Measurements from ENCODE around the gene SMG9. TPM values are rescaled to one million over a fixed set of nuclear protein-coding genes. Genes with fewer than 3 reads are reported as not detected.

Gene SMG9
- total RNA-seq, 2 experiments from 2014 or later, result 34.7 to 38.2 TPM

DNA sequence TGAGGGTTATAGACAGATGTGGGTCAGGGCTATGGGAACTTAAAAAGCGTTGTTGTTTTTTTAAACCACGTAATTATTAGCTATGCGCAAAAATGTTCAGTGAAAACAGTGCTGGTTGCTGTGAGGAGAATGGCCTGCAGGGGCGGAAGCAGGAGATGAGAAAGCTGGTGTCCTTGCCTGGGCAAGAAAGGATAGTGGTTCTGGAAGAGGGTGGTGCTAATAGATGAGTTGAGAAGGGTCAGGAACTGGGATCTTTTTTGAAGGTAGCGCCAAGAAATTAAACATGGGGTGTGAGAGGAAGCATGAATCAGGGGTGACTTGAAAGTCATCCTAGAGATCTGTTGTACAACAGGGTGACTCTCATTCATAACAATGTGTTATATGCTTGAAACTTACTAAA, 4.8 kb upstream of the SMG9 start:
- Mint-ChIP-seq H3K4me1 (ENCODE audit: low read depth) (peaks cover 17% of the 10 kb centered on the region), H3K4me3 (no peak overlapping the region), H3K27ac (no peak overlapping the region), H3K9me3 (no peaks in the 10 kb centered on the region), H3K27me3 (no peaks in the 10 kb centered on the region), H3K36me3 (ENCODE audit: low read depth) (peaks cover 9% of the 10 kb centered on the region)
- ChIA-PET POLR2A (no interaction called here), CTCF (interaction anchor here (0.8 to 2.6 kb wide), 2 partner anchors 14 to 33 kb away, joined by 3 to 9 read pairs; no protein-coding TSS in a partner anchor)
- TF ChIP-seq, protein P1, sequence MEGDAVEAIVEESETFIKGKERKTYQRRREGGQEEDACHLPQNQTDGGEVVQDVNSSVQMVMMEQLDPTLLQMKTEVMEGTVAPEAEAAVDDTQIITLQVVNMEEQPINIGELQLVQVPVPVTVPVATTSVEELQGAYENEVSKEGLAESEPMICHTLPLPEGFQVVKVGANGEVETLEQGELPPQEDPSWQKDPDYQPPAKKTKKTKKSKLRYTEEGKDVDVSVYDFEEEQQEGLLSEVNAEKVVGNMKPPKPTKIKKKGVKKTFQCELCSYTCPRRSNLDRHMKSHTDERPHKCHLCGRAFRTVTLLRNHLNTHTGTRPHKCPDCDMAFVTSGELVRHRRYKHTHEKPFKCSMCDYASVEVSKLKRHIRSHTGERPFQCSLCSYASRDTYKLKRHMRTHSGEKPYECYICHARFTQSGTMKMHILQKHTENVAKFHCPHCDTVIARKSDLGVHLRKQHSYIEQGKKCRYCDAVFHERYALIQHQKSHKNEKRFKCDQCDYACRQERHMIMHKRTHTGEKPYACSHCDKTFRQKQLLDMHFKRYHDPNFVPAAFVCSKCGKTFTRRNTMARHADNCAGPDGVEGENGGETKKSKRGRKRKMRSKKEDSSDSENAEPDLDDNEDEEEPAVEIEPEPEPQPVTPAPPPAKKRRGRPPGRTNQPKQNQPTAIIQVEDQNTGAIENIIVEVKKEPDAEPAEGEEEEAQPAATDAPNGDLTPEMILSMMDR (IDR thresholded peaks at IDR 0.05), result no peak
- H3K27ac ChIP-seq (ENCODE audit: low read depth in 1 of 2, low read length in 2 of 2), result no peak overlapping the region
- H3K4me3 ChIP-seq (ENCODE audit: low read length), result no peak overlapping the region
- H3K9me3 ChIP-seq (ENCODE audit: control insufficient read depth in 1 of 2, insufficient read depth in 1 of 2, low read length in 2 of 2), result no peaks in the 10 kb centered on the region
- ATAC-seq (ENCODE audit: poor library complexity), result no peak
- H3K36me3 ChIP-seq (ENCODE audit: insufficient read depth, low read length), result no peaks in the 10 kb centered on the region
- peaks cover 32% of the 10 kb centered on the region for H3K4me1 ChIP-seq (ENCODE audit: insufficient read depth, low read length)
- H3K27me3 ChIP-seq (ENCODE audit: control insufficient read depth in 1 of 2, insufficient read depth in 2 of 2, low read length in 2 of 2), result no peaks in the 10 kb centered on the region
- intact Hi-C loops (cut with DNase I, micrococcal nuclease), result loop anchor here in 1 of 2 experiments (10.0 kb wide), 2 partner anchors 225 to 295 kb away; partner anchors contain the start of genes LYPD3 and ZNF575
- DNase-seq, result no peak

DNA sequence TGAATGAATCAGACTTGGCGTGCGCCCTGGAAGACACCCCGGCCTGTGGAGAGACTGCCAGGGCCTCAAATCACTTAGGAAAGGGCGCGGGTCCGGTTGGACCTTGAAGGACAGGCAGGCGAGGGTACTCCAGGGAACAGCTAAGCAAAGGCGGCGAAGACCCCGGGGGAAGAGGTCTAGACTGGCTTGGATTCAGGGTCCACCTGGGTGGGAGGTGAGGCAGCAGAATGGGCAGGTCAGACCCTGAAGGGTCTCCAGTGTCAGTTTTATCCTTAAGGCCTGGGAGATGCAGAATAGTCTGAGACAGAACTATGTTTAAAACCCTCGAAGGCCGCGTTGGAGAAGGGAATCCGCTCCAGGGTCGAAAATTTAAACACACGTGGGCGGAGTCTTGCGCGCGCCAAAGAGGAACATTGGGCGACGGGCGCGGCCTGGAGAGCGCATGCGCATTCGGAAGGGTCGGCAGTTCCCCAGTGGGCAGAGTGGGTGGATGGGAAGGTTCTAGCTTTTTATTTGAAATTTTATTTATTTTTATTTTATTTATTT, 567 bp upstream of the SMG9 start:
- peak overlapping the region; percentile 95 for H3K27ac Mint-ChIP-seq
- H3K36me3 Mint-ChIP-seq (ENCODE audit: low read depth), result peaks cover 35% of the 10 kb centered on the region
- H3K27me3 Mint-ChIP-seq, result no peaks in the 10 kb centered on the region
- Histone ChIP-seq H3K9me3 (ENCODE audit: control insufficient read depth in 1 of 2, insufficient read depth in 1 of 2, low read length in 2 of 2) (no peaks in the 10 kb centered on the region), H3K4me1 (ENCODE audit: insufficient read depth, low read length) (peaks cover 42% of the 10 kb centered on the region), H3K4me3 (ENCODE audit: low read length) (peak overlapping the region; percentile 95), H3K27ac (ENCODE audit: low read depth in 1 of 2, low read length in 2 of 2) (peak overlapping the region; percentile 97 to 99), H3K36me3 (ENCODE audit: insufficient read depth, low read length) (peaks cover 14% of the 10 kb centered on the region), H3K27me3 (ENCODE audit: control insufficient read depth in 1 of 2, insufficient read depth in 2 of 2, low read length in 2 of 2) (no peaks in the 10 kb centered on the region)
- ATAC-seq (ENCODE audit: poor library complexity) (no peak), DNase-seq (peak; percentile 55 to 89 (median 69))
- H3K4me1 Mint-ChIP-seq (ENCODE audit: low read depth), result peaks cover 43% of the 10 kb centered on the region
- ChIA-PET CTCF (interaction anchor here (1.9 to 3.4 kb wide), 2 partner anchors 10 to 11 kb away, joined by 9 to 22 read pairs; no protein-coding TSS in a partner anchor), POLR2A (interaction anchor here (0.8 to 4.9 kb wide), 14 partner anchors 8 to 457 kb away, joined by 3 to 47 read pairs (median 5); partner anchors contain the start of genes IRGQ, KCNN4, ZNF227 and ZNF283)
- H3K9me3 Mint-ChIP-seq, result no peaks in the 10 kb centered on the region
- TF ChIP-seq, protein P1 (IDR thresholded peaks at IDR 0.05), result no peak
- intact Hi-C loops (cut with DNase I, micrococcal nuclease), result loop anchor here (1.0 to 10.0 kb wide), 3 partner anchors 11 to 291 kb away; partner anchors contain the start of genes LYPD3 (in 1 of the 2) and ZNF575 (in 1 of the 2)
- peak overlapping the region; percentile 98 for H3K4me3 Mint-ChIP-seq

DNA sequence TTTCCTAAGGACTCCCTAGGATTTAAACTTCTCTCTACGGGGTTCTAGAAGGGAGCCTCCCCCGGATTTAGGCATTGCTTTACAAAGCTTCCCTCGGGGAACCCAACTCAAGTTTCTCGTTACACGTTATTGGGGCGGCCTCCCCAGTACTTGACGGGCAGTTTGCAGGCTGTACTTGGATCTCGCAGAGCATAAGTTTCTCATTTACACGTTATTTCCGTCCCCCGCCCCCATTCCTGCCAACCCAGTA, 584 bp downstream of the SMG9 start:
- ChIA-PET CTCF (interaction anchor here (0.8 to 3.4 kb wide), 5 partner anchors 9 to 86 kb away, joined by 3 to 22 read pairs (median 4); no protein-coding TSS in a partner anchor), POLR2A (interaction anchor here (0.6 to 4.9 kb wide), 15 partner anchors 9 to 458 kb away, joined by 3 to 47 read pairs (median 5); partner anchors contain the start of genes IRGQ, KCNN4, ZNF227 and ZNF283)
- peak overlapping the region; percentile 95 for H3K4me3 ChIP-seq (ENCODE audit: low read length)
- peak overlapping the region; percentile 97 to 99 for H3K27ac ChIP-seq (ENCODE audit: low read depth in 1 of 2, low read length in 2 of 2)
- TF ChIP-seq, protein P1 (IDR thresholded peaks at IDR 0.05), result no peak
- H3K27me3 Mint-ChIP-seq, result no peaks in the 10 kb centered on the region
- H3K36me3 Mint-ChIP-seq (ENCODE audit: low read depth), result peaks cover 46% of the 10 kb centered on the region
- no peaks in the 10 kb centered on the region for H3K9me3 ChIP-seq (ENCODE audit: control insufficient read depth in 1 of 2, insufficient read depth in 1 of 2, low read length in 2 of 2)
- no peaks in the 10 kb centered on the region for H3K27me3 ChIP-seq (ENCODE audit: control insufficient read depth in 1 of 2, insufficient read depth in 2 of 2, low read length in 2 of 2)
- DNase-seq (no peak), ATAC-seq (ENCODE audit: poor library complexity) (no peak)
- H3K4me3 Mint-ChIP-seq, result peak overlapping the region; percentile 98
- H3K4me1 Mint-ChIP-seq (ENCODE audit: low read depth), result peaks cover 43% of the 10 kb centered on the region
- intact Hi-C loops (cut with DNase I, micrococcal nuclease), result loop anchor here in 1 of 2 experiments (5.0 to 10.0 kb wide), 3 partner anchors 183 to 289 kb away; partner anchors contain the start of genes LYPD3, ZNF45 and ZNF575
- no peaks in the 10 kb centered on the region for H3K9me3 Mint-ChIP-seq
- H3K36me3 ChIP-seq (ENCODE audit: insufficient read depth, low read length), result peaks cover 26% of the 10 kb centered on the region
- peaks cover 42% of the 10 kb centered on the region for H3K4me1 ChIP-seq (ENCODE audit: insufficient read depth, low read length)
- peak overlapping the region; percentile 95 for H3K27ac Mint-ChIP-seq

Measured in CD4-positive, alpha-beta T cell (primary cell).